ENCODE measurements around the gene TBC1D8B.
A peak's percentile ranks its signal among the peaks of the same experiment; 100 is the strongest.
"Not testable (repeated sequence)": the region's sequence is repeated elsewhere in the genome, so short reads cannot be mapped to it uniquely, and the experiment has no call there.

The TBC1D8B gene

GRCh38 chrX:106802388-106803275, at the start of gene TBC1D8B:
TSS of gene TBC1D8B (plus strand) at chrX:106802673. CDS start at chrX:106802854, 181 bp downstream.
- DNase-seq (ENCODE audit: low read depth), result no peak

DNA sequence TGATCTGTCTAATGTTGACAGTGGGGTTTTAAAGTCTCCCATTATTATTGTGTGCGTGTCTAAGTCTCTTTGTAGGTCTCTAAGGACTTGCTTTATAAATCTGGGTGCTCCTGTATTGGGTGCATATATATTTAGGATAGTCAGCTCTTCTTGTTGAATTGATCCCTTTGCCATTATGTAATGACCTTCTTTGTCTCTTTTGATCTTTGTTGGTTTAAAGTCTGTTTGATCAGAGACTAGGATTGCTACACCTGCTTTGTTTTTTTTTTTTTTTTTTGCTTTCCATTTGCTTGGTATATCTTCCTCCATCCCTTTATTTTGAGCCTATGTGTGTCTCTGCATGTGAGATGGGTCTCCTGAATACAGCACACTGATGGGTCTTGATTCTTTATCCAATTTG, 33.2 kb upstream of the TBC1D8B start:
- DNase-seq (ENCODE audit: low read depth), result not testable (repeated sequence)

- DNase-seq (ENCODE audit: low read depth), result no peak
Observed at GRCh38 chrX:106774981-106775380, 27.5 kb upstream of the TBC1D8B start.

GRCh38 chrX:106780264-106780663, 22.2 kb upstream of the TBC1D8B start:
- DNase-seq (ENCODE audit: low read depth), result no peak

DNA sequence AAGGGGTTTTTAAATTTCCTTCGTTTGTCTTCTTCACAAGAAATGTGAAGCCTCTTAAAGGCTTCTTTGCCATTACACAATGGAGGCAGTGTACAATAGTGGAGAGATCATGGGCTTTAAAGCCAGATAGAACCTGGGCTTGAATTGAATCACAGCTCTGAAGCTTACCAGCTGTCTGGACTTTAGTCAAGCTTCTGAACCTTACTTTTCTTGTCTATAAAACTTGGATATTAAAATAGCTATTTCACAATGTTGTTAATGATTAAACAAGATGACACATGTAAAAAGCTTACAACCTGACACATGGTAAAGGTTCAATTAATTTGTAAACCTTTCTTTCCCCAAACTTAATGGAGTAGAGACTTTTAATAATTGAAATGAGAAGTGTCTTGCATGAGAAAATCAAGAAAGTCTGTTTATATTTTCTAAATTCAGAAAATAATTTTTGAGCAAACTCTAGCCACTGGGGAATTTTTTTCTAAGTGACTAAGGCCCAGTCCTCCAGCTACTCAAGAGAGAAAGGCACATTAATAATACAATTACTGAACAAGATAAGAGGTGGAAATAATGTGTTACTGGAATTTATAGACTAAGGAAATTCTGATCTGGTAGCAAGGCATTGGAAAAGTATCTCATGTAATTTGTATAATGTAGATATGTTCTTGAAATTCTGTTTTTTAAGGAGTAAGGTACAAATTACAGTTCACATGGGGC, 21.7 kb upstream of the TBC1D8B start:
- no peak for DNase-seq (ENCODE audit: low read depth)

DNA sequence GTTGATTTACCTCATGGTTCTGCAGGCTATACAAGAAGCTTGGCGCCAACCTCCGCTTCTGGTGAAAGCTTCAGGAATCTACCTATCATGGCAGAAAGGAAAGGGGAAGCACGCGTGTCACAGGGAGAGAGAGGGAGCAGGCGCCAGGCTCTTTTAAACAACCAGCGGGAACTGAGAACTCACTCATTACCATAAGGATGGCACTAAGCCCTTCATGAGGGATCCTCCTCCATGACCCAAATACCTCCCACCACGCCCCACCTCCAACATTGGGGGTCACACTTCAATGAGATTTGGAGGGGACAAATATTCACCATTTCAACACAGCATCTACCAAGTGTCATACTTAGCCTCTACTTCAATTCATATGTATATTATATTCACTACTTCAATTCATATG, 18.8 kb upstream of the TBC1D8B start:
- no peak for DNase-seq (ENCODE audit: low read depth)

DNA sequence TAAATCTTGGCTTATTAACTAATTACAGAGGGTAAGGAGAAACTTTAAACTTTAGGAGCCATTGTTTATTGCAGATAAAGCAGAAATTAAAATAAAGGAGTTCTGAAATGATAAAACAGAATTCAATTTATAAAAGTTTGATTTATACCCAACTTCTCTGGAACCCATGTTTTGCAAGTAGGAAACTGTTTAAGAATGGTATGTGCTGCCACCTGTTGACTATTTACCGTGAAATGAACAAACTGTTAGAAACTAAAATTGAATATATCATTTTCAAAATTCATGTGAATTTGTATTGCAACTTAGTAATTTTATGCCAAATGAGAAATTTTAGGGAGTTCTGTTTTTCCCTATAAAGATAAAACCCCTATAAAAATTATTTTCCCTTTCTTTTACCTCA, 11.0 kb upstream of the TBC1D8B start:
- DNase-seq (ENCODE audit: low read depth), result no peak

GRCh38 chrX:106802063-106802387, 448 bp upstream of the TBC1D8B start:
- no peak for DNase-seq (ENCODE audit: low read depth)

DNA sequence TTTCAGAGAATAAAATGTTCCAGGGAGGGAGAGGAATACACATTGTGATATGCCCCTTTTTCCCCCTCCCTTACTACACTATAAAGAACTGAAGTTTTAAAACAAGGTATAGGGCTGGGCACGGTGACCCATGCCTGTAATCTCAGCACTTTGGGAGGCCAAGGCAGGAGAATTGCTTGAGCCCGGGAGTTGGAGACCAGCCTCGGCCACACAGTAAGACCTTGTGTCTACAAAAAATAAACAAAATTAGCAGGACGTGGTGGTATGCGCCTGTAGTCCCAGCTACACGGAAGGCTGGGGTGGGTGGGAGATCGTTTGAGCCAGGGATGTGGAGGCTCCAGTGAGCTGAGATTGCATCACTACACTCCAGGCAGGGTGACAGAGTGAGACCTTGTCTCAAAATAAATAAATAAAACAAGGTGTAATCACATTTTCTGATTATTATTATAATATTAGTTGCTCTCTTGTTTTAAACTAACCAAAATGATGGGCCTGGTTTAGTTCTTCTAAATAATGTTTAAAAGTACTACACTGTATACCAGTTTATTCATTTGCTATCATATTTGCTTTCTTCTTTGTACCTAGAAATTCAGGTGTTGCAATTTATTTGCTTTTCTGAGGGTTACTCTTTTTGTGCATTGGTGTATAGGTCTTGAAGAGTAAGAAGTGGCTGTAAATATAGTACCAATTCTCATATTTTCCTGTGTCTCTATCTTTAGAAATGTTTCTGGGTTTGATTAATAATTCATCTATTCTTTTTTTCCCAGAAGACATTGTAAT, 8.8 kb downstream of the TBC1D8B start:
- DNase-seq (ENCODE audit: low read depth), result no peak

GRCh38 chrX:106812930-106813329, 10.5 kb downstream of the TBC1D8B start:
- not testable (repeated sequence) for DNase-seq (ENCODE audit: low read depth)

- DNase-seq (ENCODE audit: low read depth), result not testable (repeated sequence)
Observed at GRCh38 chrX:106814093-106814492, 11.6 kb downstream of the TBC1D8B start.

DNA sequence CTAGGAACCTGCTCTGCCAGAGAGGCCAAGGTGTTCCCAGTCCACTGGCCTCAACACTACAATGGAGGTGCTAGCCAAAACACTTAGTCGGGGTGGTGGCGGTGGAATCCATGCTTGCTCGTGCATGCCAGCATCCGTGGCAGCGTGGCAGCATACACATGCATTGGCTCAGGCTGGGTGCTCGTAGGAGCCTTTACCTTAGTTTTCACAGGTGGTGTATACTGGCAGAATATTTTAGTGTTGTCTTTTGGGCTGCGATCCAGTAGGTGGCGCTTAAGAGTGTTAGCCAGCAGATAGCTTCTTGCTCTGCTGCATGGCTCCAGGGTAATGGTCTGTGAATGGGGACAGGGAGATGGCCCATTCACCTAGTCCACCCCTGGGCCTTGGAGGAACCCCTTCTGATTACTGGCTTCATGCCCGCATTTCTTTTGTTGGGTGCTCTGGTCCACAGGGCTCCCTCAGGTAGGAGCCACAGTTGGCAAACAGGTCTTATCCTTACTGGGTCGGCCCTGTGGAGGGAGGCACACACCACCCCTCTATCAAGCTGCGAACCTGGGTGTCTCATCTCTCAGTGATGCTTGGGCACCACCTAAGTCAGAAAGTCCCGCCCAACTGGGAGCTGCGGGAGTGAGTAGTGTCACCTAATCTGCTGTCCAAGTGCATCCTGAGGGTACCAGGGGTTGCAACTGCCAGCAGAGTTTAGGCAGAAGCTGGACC, 60.7 kb downstream of the TBC1D8B start:
- no peak for DNase-seq (ENCODE audit: low read depth)

DNA sequence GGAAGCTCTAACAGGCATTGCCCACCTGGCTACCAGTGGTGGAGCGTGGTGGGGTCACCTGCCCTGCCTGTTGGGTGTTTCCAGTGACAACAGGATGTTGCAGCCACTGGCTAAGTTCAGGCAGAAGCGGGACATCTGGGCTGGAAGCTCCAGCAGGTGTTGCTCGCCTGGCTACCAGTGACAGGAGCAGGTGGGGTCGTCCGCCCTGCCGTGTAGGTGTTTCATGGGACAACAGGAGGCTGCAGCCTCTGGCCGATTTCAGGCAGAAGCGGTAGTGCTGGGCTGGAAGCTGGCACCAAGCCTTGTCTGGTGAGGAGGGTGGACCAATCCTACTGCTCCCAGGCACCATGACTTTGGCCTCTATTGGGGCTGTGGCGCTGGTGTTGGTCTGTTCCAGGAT, 61.2 kb downstream of the TBC1D8B start:
- DNase-seq (ENCODE audit: low read depth), result no peak

GRCh38 chrX:106872796-106873195, 70.3 kb downstream of the TBC1D8B start:
- DNase-seq (ENCODE audit: low read depth), result not testable (repeated sequence)

DNA sequence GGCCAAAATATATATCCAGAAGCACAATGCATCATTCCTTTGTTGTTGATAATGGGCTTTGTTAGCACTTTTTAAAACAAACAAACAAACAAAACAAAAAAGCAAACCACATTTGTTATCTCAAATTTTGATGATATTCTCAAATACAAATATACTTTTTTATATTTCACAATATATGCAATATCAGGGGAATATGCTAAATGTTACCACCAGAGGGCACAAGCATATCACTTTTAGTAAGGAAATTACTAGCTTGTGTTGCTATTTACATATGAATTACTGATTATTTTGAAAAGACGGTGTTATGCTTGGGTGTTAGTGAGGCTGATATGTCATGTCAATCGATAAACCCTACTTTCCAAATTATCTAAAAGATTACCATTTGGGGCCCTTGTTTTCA, 71.6 kb downstream of the TBC1D8B start:
- no peak for DNase-seq (ENCODE audit: low read depth)

GRCh38 chrX:106875151-106875550, 72.7 kb downstream of the TBC1D8B start:
- no peak for DNase-seq (ENCODE audit: low read depth)

DNA sequence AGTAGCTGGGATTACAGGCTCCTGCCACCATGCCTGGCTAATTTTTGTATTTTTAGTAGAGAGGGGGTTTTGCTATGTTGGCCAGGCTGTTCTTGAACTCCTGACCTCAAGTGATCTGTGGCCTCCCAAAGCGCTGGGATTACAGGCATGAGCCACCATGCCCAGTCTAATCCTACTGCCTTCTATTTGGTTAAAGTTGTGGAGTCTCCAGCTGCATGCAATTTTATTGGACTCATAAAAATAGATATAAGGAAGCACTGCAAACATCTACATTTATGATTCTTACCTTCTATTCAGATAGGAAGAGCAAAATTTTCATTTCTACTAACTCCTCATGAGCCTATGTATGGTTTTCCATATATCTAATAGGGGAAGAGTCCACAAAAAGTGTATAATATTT, 87.0 kb downstream of the TBC1D8B start:
- no peak for DNase-seq (ENCODE audit: low read depth)

- no peak for DNase-seq (ENCODE audit: low read depth)
Observed at GRCh38 chrX:106891762-106892460, 89.4 kb downstream of the TBC1D8B start.

GRCh38 chrX:106894392-106894909, 92.0 kb downstream of the TBC1D8B start:
- peak; percentile 17 for DNase-seq (ENCODE audit: low read depth)

GRCh38 chrX:106894978-106895452, 92.5 kb downstream of the TBC1D8B start:
- DNase-seq (ENCODE audit: low read depth), result no peak

DNA sequence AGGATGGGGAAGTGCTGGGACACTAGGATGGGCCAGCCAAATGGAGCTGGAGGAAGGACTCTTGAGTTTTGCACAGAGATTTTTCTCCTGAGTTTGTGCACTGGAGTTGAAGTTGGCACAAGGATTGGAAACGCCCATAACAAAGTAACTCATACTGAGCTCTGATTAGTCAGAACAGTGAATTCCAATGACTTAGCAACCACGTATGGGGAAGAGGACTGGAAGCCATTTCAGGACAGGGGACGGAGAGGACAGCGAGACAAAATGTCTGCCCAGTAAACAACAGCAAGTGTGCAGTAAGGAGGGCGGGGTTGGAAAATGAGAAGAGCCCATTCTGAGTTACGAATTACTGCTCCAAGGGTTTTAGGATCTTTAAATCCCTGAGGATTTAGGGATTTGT, 94.8 kb downstream of the TBC1D8B start:
- DNase-seq (ENCODE audit: low read depth), result no peak
